Breast epithelium (tissue), 3 donors: ENCODE measurements around the gene DHRS12.

Experiments used
- POLR2A ChIP-seq: fragments of 450-650 bp; IDR thresholded peaks from one replicate; pipeline ENCODE4 v1.6.1; 2016; ENCODE audit warnings: antibody characterized with exemption, mild to moderate bottlenecking, moderate library complexity
- TF ChIP-seq, protein P1 (sequence below), 3 donors: fragments of 450-650 bp; IDR thresholded peaks; one replicate each; pipeline ENCODE4 v1.5.1; 2016 to 2017; ENCODE audit warnings: antibody characterized with exemption in 3 of 3, mild to moderate bottlenecking in 3 of 3, moderate library complexity in 3 of 3

GRCh38 chr13:51843529-51843928 lies 39.6 kb upstream of the DHRS12 start:
- TF ChIP-seq POLR2A, result no peak
- TF ChIP-seq, protein P1, sequence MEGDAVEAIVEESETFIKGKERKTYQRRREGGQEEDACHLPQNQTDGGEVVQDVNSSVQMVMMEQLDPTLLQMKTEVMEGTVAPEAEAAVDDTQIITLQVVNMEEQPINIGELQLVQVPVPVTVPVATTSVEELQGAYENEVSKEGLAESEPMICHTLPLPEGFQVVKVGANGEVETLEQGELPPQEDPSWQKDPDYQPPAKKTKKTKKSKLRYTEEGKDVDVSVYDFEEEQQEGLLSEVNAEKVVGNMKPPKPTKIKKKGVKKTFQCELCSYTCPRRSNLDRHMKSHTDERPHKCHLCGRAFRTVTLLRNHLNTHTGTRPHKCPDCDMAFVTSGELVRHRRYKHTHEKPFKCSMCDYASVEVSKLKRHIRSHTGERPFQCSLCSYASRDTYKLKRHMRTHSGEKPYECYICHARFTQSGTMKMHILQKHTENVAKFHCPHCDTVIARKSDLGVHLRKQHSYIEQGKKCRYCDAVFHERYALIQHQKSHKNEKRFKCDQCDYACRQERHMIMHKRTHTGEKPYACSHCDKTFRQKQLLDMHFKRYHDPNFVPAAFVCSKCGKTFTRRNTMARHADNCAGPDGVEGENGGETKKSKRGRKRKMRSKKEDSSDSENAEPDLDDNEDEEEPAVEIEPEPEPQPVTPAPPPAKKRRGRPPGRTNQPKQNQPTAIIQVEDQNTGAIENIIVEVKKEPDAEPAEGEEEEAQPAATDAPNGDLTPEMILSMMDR (IDR thresholded peaks at IDR 0.05), result no peak
